Measurements from ENCODE around the gene FZD7.
A peak's percentile ranks its signal among the peaks of the same experiment; 100 is the strongest.

Gene FZD7

DNA sequence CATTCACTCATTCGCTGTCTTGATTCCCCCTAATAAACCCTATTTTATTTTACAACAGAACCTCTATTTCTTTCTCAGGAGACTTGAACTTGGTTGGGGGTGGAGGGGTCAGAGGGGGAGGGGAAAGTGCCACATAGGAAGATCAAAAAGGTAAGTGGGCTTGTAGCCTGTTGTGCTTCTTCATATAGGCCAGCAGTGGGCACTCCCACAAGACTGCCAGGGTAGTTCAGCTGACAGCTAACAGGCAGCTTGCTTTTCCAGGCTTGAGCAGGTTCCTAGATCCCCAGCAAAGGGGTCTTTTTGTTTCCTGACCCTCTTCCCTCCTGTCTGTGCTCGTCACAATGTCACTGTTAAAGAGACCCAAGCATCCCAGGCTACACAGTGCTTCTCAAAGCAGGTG is 38.6 kb downstream of the FZD7 start:
- Histone ChIP-seq H3K9ac (ENCODE audit: low read length) (no peak overlapping the region), H3K27me3 (replicated peaks; ENCODE audit: control insufficient read depth, insufficient read depth, low read length) (peaks cover 24% of the 10 kb centered on the region), H3K36me3 (ENCODE audit: control insufficient read depth, insufficient read depth, low read length, severe bottlenecking) (no peaks in the 10 kb centered on the region), H3K4me1 (ENCODE audit: control insufficient read depth, insufficient read depth, low read length) (no peaks in the 10 kb centered on the region), H3K4me3 (ENCODE audit: low read length) (no peak overlapping the region), H3K9me3 (ENCODE audit: control insufficient read depth, low read length) (no peaks in the 10 kb centered on the region)
- DNase-seq (ENCODE audit: low read depth) = no peak

DNA sequence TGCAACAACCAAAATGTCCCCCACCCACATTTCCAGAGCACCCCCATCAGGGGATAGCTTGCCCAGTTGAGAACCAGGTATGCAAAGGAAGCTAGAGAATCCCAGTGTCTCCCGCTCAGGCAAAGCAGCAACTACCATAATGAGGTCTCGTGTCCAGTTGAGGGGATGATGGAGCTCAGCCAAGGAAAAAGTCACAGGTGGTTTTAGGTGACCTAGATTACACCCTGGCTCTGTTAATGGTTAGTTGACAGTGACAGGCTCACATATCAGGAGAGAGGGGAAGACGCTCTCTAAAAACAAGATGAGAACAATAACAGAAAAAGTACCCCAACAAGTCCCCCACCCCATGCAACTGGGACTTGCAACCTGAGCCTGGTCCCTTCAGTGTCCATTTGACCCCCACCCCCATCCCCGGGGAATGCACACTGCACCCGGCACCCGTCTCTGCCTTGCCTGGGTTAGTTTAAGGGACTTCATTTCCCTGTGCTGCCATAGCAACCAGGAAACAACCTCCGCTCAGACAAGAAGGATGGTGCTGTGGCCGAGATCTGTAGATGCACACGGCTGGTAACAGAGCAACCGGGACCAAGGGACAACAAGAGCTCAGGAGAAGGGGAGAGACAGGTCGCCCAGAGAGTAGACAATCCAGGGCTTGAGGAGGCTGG is 39.2 kb downstream of the FZD7 start, which contains the start of gene KIAA2012:
TSS of gene KIAA2012 (plus strand) at position 519 of the 665 bp plus-strand sequence. CDS start 373 bp downstream, outside the sequence.
- H3K4me1 ChIP-seq (ENCODE audit: control insufficient read depth, insufficient read depth, low read length) = no peaks in the 10 kb centered on the region
- peaks cover 22% of the 10 kb centered on the region for H3K27me3 ChIP-seq (replicated peaks; ENCODE audit: control insufficient read depth, insufficient read depth, low read length)
- no peak within 1 kb of the TSS for H3K4me3 ChIP-seq (ENCODE audit: low read length)
- no peaks in the 10 kb centered on the region for H3K9me3 ChIP-seq (ENCODE audit: control insufficient read depth, low read length)
- no peak for DNase-seq (ENCODE audit: low read depth)
- no peaks in the 10 kb centered on the region for H3K36me3 ChIP-seq (ENCODE audit: control insufficient read depth, insufficient read depth, low read length, severe bottlenecking)
- H3K9ac ChIP-seq (ENCODE audit: low read length) = no peak within 1 kb of the TSS

DNA sequence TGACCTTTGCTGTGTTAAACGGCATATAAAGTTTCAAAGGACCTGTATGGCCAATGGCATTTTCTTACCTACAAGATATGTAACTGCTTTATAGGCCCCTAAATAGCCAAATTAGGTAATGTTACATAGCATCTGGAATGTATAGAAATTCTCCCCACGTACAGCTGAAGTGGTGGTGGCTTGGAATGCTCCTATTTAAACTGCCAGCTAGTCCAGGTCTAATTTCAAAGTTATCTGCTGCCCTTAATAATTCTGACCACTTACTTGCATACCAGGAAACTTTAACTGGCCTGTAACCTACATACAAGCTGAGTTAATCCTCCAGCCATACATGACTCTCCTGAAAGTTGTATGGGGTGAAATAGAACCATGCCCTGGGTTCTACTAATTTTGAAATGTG is 40.7 kb downstream of the FZD7 start:
- Histone ChIP-seq H3K4me3 (ENCODE audit: low read length) (no peak overlapping the region), H3K9ac (ENCODE audit: low read length) (no peak overlapping the region), H3K4me1 (ENCODE audit: control insufficient read depth, insufficient read depth, low read length) (no peaks in the 10 kb centered on the region), H3K27me3 (replicated peaks; ENCODE audit: control insufficient read depth, insufficient read depth, low read length) (peaks cover 22% of the 10 kb centered on the region), H3K9me3 (ENCODE audit: control insufficient read depth, low read length) (no peaks in the 10 kb centered on the region), H3K36me3 (ENCODE audit: control insufficient read depth, insufficient read depth, low read length, severe bottlenecking) (no peaks in the 10 kb centered on the region)
- DNase-seq (ENCODE audit: low read depth) = no peak

DNA sequence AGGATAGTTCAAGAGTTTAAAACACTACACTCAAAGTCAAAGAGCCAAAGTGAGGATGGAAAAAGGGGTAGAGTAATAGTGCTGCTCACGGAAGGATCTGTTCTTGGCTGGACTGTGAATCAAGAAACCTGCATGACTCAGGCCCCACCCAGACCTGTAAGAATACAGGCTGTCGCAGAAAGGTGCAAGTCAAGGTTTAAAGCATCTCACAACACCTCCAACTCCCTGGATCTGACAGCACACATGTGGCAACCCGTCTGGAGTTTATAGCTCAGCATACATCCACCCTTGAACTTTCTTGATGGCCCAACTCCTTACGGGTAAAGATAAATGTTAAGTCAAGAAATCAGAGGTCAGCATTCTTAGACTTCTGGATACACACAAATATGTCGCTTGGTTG is 45.7 kb downstream of the FZD7 start:
- peaks cover 3% of the 10 kb centered on the region for H3K4me1 ChIP-seq (ENCODE audit: control insufficient read depth, insufficient read depth, low read length)
- no peak overlapping the region for H3K9ac ChIP-seq (ENCODE audit: low read length)
- H3K4me3 ChIP-seq (ENCODE audit: low read length) = no peak overlapping the region
- no peaks in the 10 kb centered on the region for H3K36me3 ChIP-seq (ENCODE audit: control insufficient read depth, insufficient read depth, low read length, severe bottlenecking)
- no peak for DNase-seq (ENCODE audit: low read depth)
- peaks cover 15% of the 10 kb centered on the region for H3K27me3 ChIP-seq (replicated peaks; ENCODE audit: control insufficient read depth, insufficient read depth, low read length)
- H3K9me3 ChIP-seq (ENCODE audit: control insufficient read depth, low read length) = peaks cover 7% of the 10 kb centered on the region

DNA sequence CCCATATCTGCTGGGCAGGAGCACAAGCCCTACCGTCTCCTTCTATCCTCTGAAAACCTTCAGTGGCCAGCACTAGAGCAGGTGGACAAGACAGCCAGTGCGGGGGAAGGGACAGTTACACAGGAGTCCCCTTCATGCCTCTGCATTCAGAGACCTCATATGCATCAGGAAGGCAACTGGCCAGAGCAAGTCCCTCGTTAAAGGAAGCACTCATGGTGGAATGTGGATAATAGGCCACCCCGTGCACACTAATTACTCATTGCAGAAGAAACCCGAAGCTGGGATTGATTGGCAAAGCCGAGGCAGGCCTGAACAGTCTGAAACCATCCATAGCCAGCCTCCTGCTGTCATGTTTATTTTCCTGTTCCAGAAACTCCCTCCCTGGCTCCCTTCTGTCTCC is 50.6 kb downstream of the FZD7 start:
- Histone ChIP-seq H3K27me3 (replicated peaks; ENCODE audit: control insufficient read depth, insufficient read depth, low read length) (peaks cover 11% of the 10 kb centered on the region), H3K36me3 (ENCODE audit: control insufficient read depth, insufficient read depth, low read length, severe bottlenecking) (no peaks in the 10 kb centered on the region)
- DNase-seq (ENCODE audit: low read depth) = peak; percentile 35

More for the DNA sequence above, 50.6 kb downstream of the FZD7 start:
- Histone ChIP-seq H3K4me1 (ENCODE audit: control insufficient read depth, insufficient read depth, low read length) (peaks cover 14% of the 10 kb centered on the region), H3K4me3 (ENCODE audit: low read length) (no peak overlapping the region), H3K9ac (ENCODE audit: low read length) (no peak overlapping the region), H3K9me3 (ENCODE audit: control insufficient read depth, low read length) (peaks cover 7% of the 10 kb centered on the region)

All from adipocyte (in vitro differentiated cells).